Measurements from ENCODE around the gene RPL7A.

- TF ChIP-seq CTCF (IDR thresholded peaks at IDR 0.05) (no peak), POLR2A (IDR thresholded peaks at IDR 0.05) (no peak)
These were observed 40.7 kb upstream of the RPL7A start for GRCh38 chr9:133307301-133307700.
